GM12892 (cell line): ENCODE measurements around the gene NRP1.

Experiments
- POLR2A ChIP-seq: IDR thresholded peaks from 2 replicates; pipeline ENCODE4 v1.6.1; 2011; ENCODE audit warnings: low read depth, low read length, control low read depth
- POLR2AphosphoS5 ChIP-seq: IDR thresholded peaks from 2 replicates; pipeline ENCODE4 v1.6.1; 2011; ENCODE audit warnings: low read depth, low read length, control low read depth
- TAF1 ChIP-seq: IDR thresholded peaks from 2 replicates; pipeline ENCODE4 v1.6.1; 2011; ENCODE audit warnings: low read depth, mild to moderate bottlenecking, control low read depth, low read length, borderline replicate concordance

GRCh38 chr10:33196377-33196706 lies 138.1 kb downstream of the NRP1 start:
- TF ChIP-seq POLR2A (no peak), POLR2AphosphoS5 (no peak), TAF1 (no peak)
